Measurements from ENCODE around the gene EPHB2. TPM values are rescaled to one million over a fixed set of nuclear protein-coding genes. Genes with fewer than 3 reads are reported as not detected.
A peak's percentile ranks its signal among the peaks of the same experiment; 100 is the strongest.

The EPHB2 gene
- total and polyA plus RNA-seq, 2 donors from 2014 or later = 3.0 to 9.5 TPM

GRCh38 chr1:22825486-22826189 is 115.0 kb downstream of the EPHB2 start:
- peaks cover 7 to 31% (median 21%) of the 10 kb centered on the region in 3 donors for H3K4me1 ChIP-seq (ENCODE audit: control insufficient read depth in 2 of 3, insufficient read depth in 2 of 3, low read depth in 1 of 3, low read length in 3 of 3)
- no peak overlapping the region for H3K4me3 ChIP-seq (ENCODE audit: low read length in 3 of 3)
- no peaks in the 10 kb centered on the region for H3K9me3 ChIP-seq (ENCODE audit: control insufficient read depth in 2 of 3, insufficient read depth in 1 of 3, low read length in 3 of 3)
- no peak for TF ChIP-seq CTCF (IDR thresholded peaks at IDR 0.05; ENCODE audit: borderline replicate concordance, extremely low read depth, insufficient read depth)
- no peak overlapping the region for H3K9ac ChIP-seq (ENCODE audit: low read length in 3 of 3)
- intact Hi-C loops (cut with DNase I) = no loop called here
- FAIRE-seq (no peak), DNase-seq (peak in 1 of 5 donors; percentile 63)
- H3K36me3 ChIP-seq (ENCODE audit: control insufficient read depth in 2 of 3, insufficient read depth in 3 of 3, low read length in 3 of 3) = no peaks in the 10 kb centered on the region
- H3K27ac ChIP-seq (ENCODE audit: low read depth in 2 of 2, low read length in 2 of 2) = peak overlapping the region in 1 of 2 donors; percentile 75
- no peaks in the 10 kb centered on the region for H3K27me3 ChIP-seq (ENCODE audit: control insufficient read depth, insufficient read depth, low read length)

- H3K36me3 ChIP-seq (ENCODE audit: control insufficient read depth in 2 of 3, insufficient read depth in 3 of 3, low read length in 3 of 3) = no peaks in the 10 kb centered on the region
- H3K4me1 ChIP-seq (ENCODE audit: control insufficient read depth in 2 of 3, insufficient read depth in 2 of 3, low read depth in 1 of 3, low read length in 3 of 3) = peaks cover 7 to 31% (median 21%) of the 10 kb centered on the region in 3 donors
- no peaks in the 10 kb centered on the region for H3K9me3 ChIP-seq (ENCODE audit: control insufficient read depth in 2 of 3, insufficient read depth in 1 of 3, low read length in 3 of 3)
- peak overlapping the region; percentile 75 to 86 for H3K27ac ChIP-seq (ENCODE audit: low read depth in 2 of 2, low read length in 2 of 2)
- no peak for TF ChIP-seq CTCF (IDR thresholded peaks at IDR 0.05; ENCODE audit: borderline replicate concordance, extremely low read depth, insufficient read depth)
- peak overlapping the region in 1 of 3 donors; percentile 2 for H3K9ac ChIP-seq (ENCODE audit: low read length in 3 of 3)
- no peak overlapping the region for H3K4me3 ChIP-seq (ENCODE audit: low read length in 3 of 3)
- H3K27me3 ChIP-seq (ENCODE audit: control insufficient read depth, insufficient read depth, low read length) = no peaks in the 10 kb centered on the region
- intact Hi-C loops (cut with DNase I) = no loop called here
- no peak for FAIRE-seq
- DNase-seq = peak in 4 of 5 donors; percentile 76 to 91 (median 87)
These were observed 116.3 kb downstream of the EPHB2 start for GRCh38 chr1:22826604-22827580.

GRCh38 chr1:22827666-22828483 is 117.2 kb downstream of the EPHB2 start:
- TF ChIP-seq CTCF (IDR thresholded peaks at IDR 0.05; ENCODE audit: borderline replicate concordance, extremely low read depth, insufficient read depth) = no peak
- no peaks in the 10 kb centered on the region for H3K9me3 ChIP-seq (ENCODE audit: control insufficient read depth in 2 of 3, insufficient read depth in 1 of 3, low read length in 3 of 3)
- H3K4me3 ChIP-seq (ENCODE audit: low read length in 3 of 3) = no peak overlapping the region
- peak overlapping the region; percentile 65 to 75 for H3K27ac ChIP-seq (ENCODE audit: low read depth in 2 of 2, low read length in 2 of 2)
- H3K36me3 ChIP-seq (ENCODE audit: control insufficient read depth in 2 of 3, insufficient read depth in 3 of 3, low read length in 3 of 3) = no peaks in the 10 kb centered on the region
- H3K27me3 ChIP-seq (ENCODE audit: control insufficient read depth, insufficient read depth, low read length) = no peaks in the 10 kb centered on the region
- FAIRE-seq (no peak), DNase-seq (peak in 1 of 5 donors; percentile 48)
- H3K4me1 ChIP-seq (ENCODE audit: control insufficient read depth in 2 of 3, insufficient read depth in 2 of 3, low read depth in 1 of 3, low read length in 3 of 3) = peaks cover 7 to 31% (median 21%) of the 10 kb centered on the region in 3 donors
- H3K9ac ChIP-seq (ENCODE audit: low read length in 3 of 3) = peak overlapping the region in 1 of 3 donors; percentile 2
- intact Hi-C loops (cut with DNase I) = no loop called here

All from kidney (tissue), 14 donors.